ENCODE measurements around the gene CRLF1.

CRLF1 gene

GRCh38 chr19:18608102-18608804 lies 1.7 kb upstream of the CRLF1 start:
- Histone ChIP-seq H3K9ac (ENCODE audit: low read length) (no peak overlapping the region), H3K56ac (ENCODE audit: low read length) (no peak overlapping the region), H3K79me2 (ENCODE audit: control insufficient read depth, insufficient read depth, low read length) (no peaks in the 10 kb centered on the region), H4K5ac (ENCODE audit: low read length) (no peak overlapping the region), H2BK15ac (replicated peaks; ENCODE audit: low read depth) (no peak overlapping the region), H3K27me3 (ENCODE audit: insufficient read depth, low read length, poor library complexity) (peaks cover 57% of the 10 kb centered on the region), H4K8ac (ENCODE audit: low read depth, low read length) (no peak overlapping the region), H3K79me1 (ENCODE audit: low read length) (no peaks in the 10 kb centered on the region), H3K27ac (ENCODE audit: low read depth, low read length) (no peak overlapping the region), H3K18ac (ENCODE audit: low read length) (no peak overlapping the region), H3K4me1 (ENCODE audit: control insufficient read depth, low read depth, low read length) (peaks cover 9% of the 10 kb centered on the region), H3K4ac (ENCODE audit: low read depth, low read length) (no peak overlapping the region), H2AK5ac (ENCODE audit: low read length) (peak overlapping the region; percentile 65), H3K4me2 (ENCODE audit: low read length) (no peak overlapping the region), H2BK120ac (ENCODE audit: low read depth, low read length) (no peak overlapping the region), H3K4me3 (ENCODE audit: low read length) (no peak overlapping the region), H2BK5ac (ENCODE audit: low read length) (no peak overlapping the region), H3K36me3 (ENCODE audit: control insufficient read depth, insufficient read depth, low read length) (no peaks in the 10 kb centered on the region), H3K23ac (ENCODE audit: low read length) (peak overlapping the region; percentile 66)
- WGBS (ENCODE audit: extremely low coverage, insufficient coverage, low lambda C conversion rate), result no CpG with 5 or more reads among the region's 5 CpGs
- DNase-seq, result no peak

GRCh38 chr19:18607226-18608101 lies 865 bp upstream of the CRLF1 start:
- peaks cover 9% of the 10 kb centered on the region for H3K4me1 ChIP-seq (ENCODE audit: control insufficient read depth, low read depth, low read length)
- no peak overlapping the region for H3K27ac ChIP-seq (ENCODE audit: low read depth, low read length)
- H2BK15ac ChIP-seq (replicated peaks; ENCODE audit: low read depth), result no peak overlapping the region
- H4K5ac ChIP-seq (ENCODE audit: low read length), result no peak overlapping the region
- H3K4me3 ChIP-seq (ENCODE audit: low read length), result no peak overlapping the region
- peaks cover 49% of the 10 kb centered on the region for H3K27me3 ChIP-seq (ENCODE audit: insufficient read depth, low read length, poor library complexity)
- H3K23ac ChIP-seq (ENCODE audit: low read length), result no peak overlapping the region
- H4K8ac ChIP-seq (ENCODE audit: low read depth, low read length), result no peak overlapping the region
- no peak overlapping the region for H2BK120ac ChIP-seq (ENCODE audit: low read depth, low read length)
- no peaks in the 10 kb centered on the region for H3K79me2 ChIP-seq (ENCODE audit: control insufficient read depth, insufficient read depth, low read length)
- no CpG with 5 or more reads among the region's 68 CpGs for WGBS (ENCODE audit: extremely low coverage, insufficient coverage, low lambda C conversion rate)
- H3K4me2 ChIP-seq (ENCODE audit: low read length), result peak overlapping the region; percentile 44
- DNase-seq, result no peak
- peak overlapping the region; percentile 80 for H3K56ac ChIP-seq (ENCODE audit: low read length)
- no peaks in the 10 kb centered on the region for H3K36me3 ChIP-seq (ENCODE audit: control insufficient read depth, insufficient read depth, low read length)
- no peak overlapping the region for H2BK5ac ChIP-seq (ENCODE audit: low read length)
- H3K9ac ChIP-seq (ENCODE audit: low read length), result peak overlapping the region; percentile 54
- H3K79me1 ChIP-seq (ENCODE audit: low read length), result no peaks in the 10 kb centered on the region
- no peak overlapping the region for H3K4ac ChIP-seq (ENCODE audit: low read depth, low read length)
- H2AK5ac ChIP-seq (ENCODE audit: low read length), result no peak overlapping the region
- H3K18ac ChIP-seq (ENCODE audit: low read length), result no peak overlapping the region

GRCh38 chr19:18605546-18606280 lies 886 bp downstream of the CRLF1 start:
- no peak overlapping the region for H2BK5ac ChIP-seq (ENCODE audit: low read length)
- no CpG with 5 or more reads among the region's 65 CpGs for WGBS (ENCODE audit: extremely low coverage, insufficient coverage, low lambda C conversion rate)
- peak overlapping the region; percentile 25 for H3K4ac ChIP-seq (ENCODE audit: low read depth, low read length)
- H4K8ac ChIP-seq (ENCODE audit: low read depth, low read length), result no peak overlapping the region
- no peak for DNase-seq
- H2BK120ac ChIP-seq (ENCODE audit: low read depth, low read length), result no peak overlapping the region
- H3K27ac ChIP-seq (ENCODE audit: low read depth, low read length), result no peak overlapping the region
- H3K56ac ChIP-seq (ENCODE audit: low read length), result peak overlapping the region; percentile 74
- peak overlapping the region; percentile 24 for H3K4me2 ChIP-seq (ENCODE audit: low read length)
- peak overlapping the region; percentile 31 for H3K23ac ChIP-seq (ENCODE audit: low read length)
- no peaks in the 10 kb centered on the region for H3K79me2 ChIP-seq (ENCODE audit: control insufficient read depth, insufficient read depth, low read length)
- no peak overlapping the region for H2AK5ac ChIP-seq (ENCODE audit: low read length)
- peaks cover 38% of the 10 kb centered on the region for H3K27me3 ChIP-seq (ENCODE audit: insufficient read depth, low read length, poor library complexity)
- H2BK15ac ChIP-seq (replicated peaks; ENCODE audit: low read depth), result no peak overlapping the region
- H3K9ac ChIP-seq (ENCODE audit: low read length), result peak overlapping the region; percentile 42
- no peak overlapping the region for H3K18ac ChIP-seq (ENCODE audit: low read length)
- H3K79me1 ChIP-seq (ENCODE audit: low read length), result no peaks in the 10 kb centered on the region
- peaks cover 5% of the 10 kb centered on the region for H3K4me1 ChIP-seq (ENCODE audit: control insufficient read depth, low read depth, low read length)
- no peak overlapping the region for H4K5ac ChIP-seq (ENCODE audit: low read length)
- no peak overlapping the region for H3K4me3 ChIP-seq (ENCODE audit: low read length)
- no peaks in the 10 kb centered on the region for H3K36me3 ChIP-seq (ENCODE audit: control insufficient read depth, insufficient read depth, low read length)

- H3K56ac ChIP-seq (ENCODE audit: low read length), result peak overlapping the region; percentile 74
- no peak overlapping the region for H3K18ac ChIP-seq (ENCODE audit: low read length)
- H3K9ac ChIP-seq (ENCODE audit: low read length), result peak overlapping the region; percentile 42
- H2AK5ac ChIP-seq (ENCODE audit: low read length), result no peak overlapping the region
- WGBS (ENCODE audit: extremely low coverage, insufficient coverage, low lambda C conversion rate), result no CpG with 5 or more reads among the region's 17 CpGs
- H3K4ac ChIP-seq (ENCODE audit: low read depth, low read length), result no peak overlapping the region
- no peaks in the 10 kb centered on the region for H3K36me3 ChIP-seq (ENCODE audit: control insufficient read depth, insufficient read depth, low read length)
- no peak overlapping the region for H2BK120ac ChIP-seq (ENCODE audit: low read depth, low read length)
- peak overlapping the region; percentile 31 for H3K23ac ChIP-seq (ENCODE audit: low read length)
- DNase-seq, result no peak
- no peak overlapping the region for H2BK15ac ChIP-seq (replicated peaks; ENCODE audit: low read depth)
- H3K4me3 ChIP-seq (ENCODE audit: low read length), result no peak overlapping the region
- H2BK5ac ChIP-seq (ENCODE audit: low read length), result no peak overlapping the region
- H4K8ac ChIP-seq (ENCODE audit: low read depth, low read length), result no peak overlapping the region
- no peak overlapping the region for H3K27ac ChIP-seq (ENCODE audit: low read depth, low read length)
- no peak overlapping the region for H4K5ac ChIP-seq (ENCODE audit: low read length)
- no peaks in the 10 kb centered on the region for H3K79me1 ChIP-seq (ENCODE audit: low read length)
- H3K4me2 ChIP-seq (ENCODE audit: low read length), result peak overlapping the region; percentile 24
- peaks cover 35% of the 10 kb centered on the region for H3K27me3 ChIP-seq (ENCODE audit: insufficient read depth, low read length, poor library complexity)
- no peaks in the 10 kb centered on the region for H3K79me2 ChIP-seq (ENCODE audit: control insufficient read depth, insufficient read depth, low read length)
- H3K4me1 ChIP-seq (ENCODE audit: control insufficient read depth, low read depth, low read length), result peaks cover 2% of the 10 kb centered on the region
Observed at GRCh38 chr19:18605196-18605545, 1.4 kb downstream of the CRLF1 start.

GRCh38 chr19:18604820-18605159 lies 1.8 kb downstream of the CRLF1 start:
- H3K79me1 ChIP-seq (ENCODE audit: low read length), result no peaks in the 10 kb centered on the region
- no peak overlapping the region for H3K4me3 ChIP-seq (ENCODE audit: low read length)
- WGBS (ENCODE audit: extremely low coverage, insufficient coverage, low lambda C conversion rate), result no CpG with 5 or more reads among the region's 10 CpGs
- no peaks in the 10 kb centered on the region for H3K79me2 ChIP-seq (ENCODE audit: control insufficient read depth, insufficient read depth, low read length)
- H3K27ac ChIP-seq (ENCODE audit: low read depth, low read length), result no peak overlapping the region
- H3K4ac ChIP-seq (ENCODE audit: low read depth, low read length), result no peak overlapping the region
- H3K27me3 ChIP-seq (ENCODE audit: insufficient read depth, low read length, poor library complexity), result peaks cover 31% of the 10 kb centered on the region
- DNase-seq, result no peak
- H2AK5ac ChIP-seq (ENCODE audit: low read length), result no peak overlapping the region
- no peak overlapping the region for H3K9ac ChIP-seq (ENCODE audit: low read length)
- H2BK120ac ChIP-seq (ENCODE audit: low read depth, low read length), result no peak overlapping the region
- no peak overlapping the region for H4K8ac ChIP-seq (ENCODE audit: low read depth, low read length)
- H3K4me2 ChIP-seq (ENCODE audit: low read length), result no peak overlapping the region
- H3K18ac ChIP-seq (ENCODE audit: low read length), result no peak overlapping the region
- no peak overlapping the region for H2BK5ac ChIP-seq (ENCODE audit: low read length)
- no peak overlapping the region for H3K23ac ChIP-seq (ENCODE audit: low read length)
- peaks cover 2% of the 10 kb centered on the region for H3K4me1 ChIP-seq (ENCODE audit: control insufficient read depth, low read depth, low read length)
- H3K56ac ChIP-seq (ENCODE audit: low read length), result no peak overlapping the region
- H2BK15ac ChIP-seq (replicated peaks; ENCODE audit: low read depth), result no peak overlapping the region
- no peaks in the 10 kb centered on the region for H3K36me3 ChIP-seq (ENCODE audit: control insufficient read depth, insufficient read depth, low read length)
- no peak overlapping the region for H4K5ac ChIP-seq (ENCODE audit: low read length)

Data from mesendoderm (in vitro differentiated cells).